Neuronal stem cell (in vitro differentiated cells): ENCODE measurements around the gene ZNF324.
A peak's percentile ranks its signal among the peaks of the same experiment; 100 is the strongest.
"Not testable (repeated sequence)": the region's sequence is repeated elsewhere in the genome, so short reads cannot be mapped to it uniquely, and the experiment has no call there.

ENCODE experiments used
- DNase-seq: peaks from one replicate; pipeline ENCODE4 v3.0.0-alpha.2; 2013; ENCODE audit warnings: low spot score
- H2AFZ ChIP-seq: one replicate; pipeline ENCODE4 v1.6.1; 2013; ENCODE audit warnings: mild to moderate bottlenecking, low read length, inconsistent platforms
- H2AK5ac ChIP-seq: 2 replicates; pipeline ENCODE4 v1.6.1; 2013; ENCODE audit warnings: low read depth, mild to moderate bottlenecking, inconsistent platforms, low read length, moderate library complexity, mixed read lengths
- H2BK120ac ChIP-seq: 2 replicates; pipeline ENCODE4 v1.6.1; 2013; ENCODE audit warnings: low read depth, mild to moderate bottlenecking, inconsistent platforms, low read length, moderate library complexity, mixed read lengths
- H2BK12ac ChIP-seq: one replicate; pipeline ENCODE4 v1.6.1; 2013; ENCODE audit warnings: low read length, inconsistent platforms
- H2BK15ac ChIP-seq: 2 replicates; pipeline ENCODE4 v1.6.1; 2013; ENCODE audit warnings: mild to moderate bottlenecking, low read length, inconsistent platforms, mixed read lengths
- H2BK5ac ChIP-seq: one replicate; pipeline ENCODE4 v1.6.1; 2013; ENCODE audit warnings: inconsistent platforms, mild to moderate bottlenecking, low read length, moderate library complexity
- H3K14ac ChIP-seq: one replicate; pipeline ENCODE4 v1.6.1; 2013; ENCODE audit warnings: low read length, inconsistent platforms
- H3K18ac ChIP-seq: 2 replicates; pipeline ENCODE4 v1.6.1; 2013; ENCODE audit warnings: low read length, inconsistent platforms
- H3K23ac ChIP-seq: 2 replicates; pipeline ENCODE4 v1.6.1; 2013; ENCODE audit warnings: low read depth, mild to moderate bottlenecking, mixed read lengths, low read length, inconsistent platforms; ENCODE audit not compliant: poor library complexity
- H3K27ac ChIP-seq: replicated peaks from 3 replicates; pipeline ENCODE4 v1.5.1; 2013; ENCODE audit warnings: low read length, inconsistent platforms
- H3K27me3 ChIP-seq, 3 experiments: 2 replicates each; pipeline ENCODE4 v1.6.1; 2013; ENCODE audit warnings: low read length in 3 of 3, mild to moderate bottlenecking in 2 of 3, inconsistent platforms in 1 of 3, low read depth in 1 of 3, mixed read lengths in 1 of 3, moderate library complexity in 1 of 3; ENCODE audit not compliant: control insufficient read depth in 3 of 3, insufficient read depth in 3 of 3
- H3K36me3 ChIP-seq, 2 donors: replicated peaks in 1 of 2; 2 replicates each; pipeline ENCODE4 v1.6.1; 2013; ENCODE audit warnings: low read length in 2 of 2; ENCODE audit not compliant: control insufficient read depth in 2 of 2, insufficient read depth in 2 of 2
- H3K4ac ChIP-seq: 2 replicates; pipeline ENCODE4 v1.6.1; 2013; ENCODE audit warnings: inconsistent platforms, mild to moderate bottlenecking, low read length, moderate library complexity
- H3K4me1 ChIP-seq, 2 donors: 1 replicate in 1 of 2; 2 replicates in 1 of 2; pipeline ENCODE4 v1.6.1; 2013; ENCODE audit warnings: low read length in 2 of 2, low read depth in 1 of 2; ENCODE audit not compliant: control insufficient read depth in 2 of 2, insufficient read depth in 1 of 2
- H3K4me2 ChIP-seq: one replicate; pipeline ENCODE4 v1.6.1; 2013; ENCODE audit warnings: mild to moderate bottlenecking, low read length, inconsistent platforms; ENCODE audit not compliant: insufficient read depth, poor library complexity, severe bottlenecking
- H3K4me3 ChIP-seq, 2 donors: 2 replicates each; pipeline ENCODE4 v1.5.1; 2013; ENCODE audit warnings: low read length in 2 of 2, mild to moderate bottlenecking in 2 of 2, inconsistent platforms in 1 of 2, moderate library complexity in 1 of 2
- H3K79me1 ChIP-seq: one replicate; pipeline ENCODE4 v1.6.1; 2013; ENCODE audit warnings: low read depth, mild to moderate bottlenecking, inconsistent platforms, low read length, moderate library complexity
- H3K9ac ChIP-seq: one replicate; pipeline ENCODE4 v1.6.1; 2013; ENCODE audit warnings: mild to moderate bottlenecking, low read depth, low read length, inconsistent platforms; ENCODE audit not compliant: poor library complexity
- H3K9me3 ChIP-seq, 2 donors: replicated peaks in 1 of 2; 2 replicates each; pipeline versions ENCODE3 to v1.6.1; 2013; ENCODE audit warnings: low read length in 2 of 2, mild to moderate bottlenecking in 2 of 2, inconsistent platforms in 1 of 2, low read depth in 1 of 2, mixed read lengths in 1 of 2, moderate library complexity in 1 of 2; ENCODE audit not compliant: control insufficient read depth in 2 of 2, insufficient read depth in 1 of 2
- H4K8ac ChIP-seq: one replicate; pipeline ENCODE4 v1.6.1; 2013; ENCODE audit warnings: low read depth, mild to moderate bottlenecking, inconsistent platforms, low read length, moderate library complexity
- H4K91ac ChIP-seq: one replicate; pipeline ENCODE4 v1.6.1; 2013; ENCODE audit warnings: low read length, low read depth, mild to moderate bottlenecking, inconsistent platforms; ENCODE audit not compliant: poor library complexity
- WGBS, 2 donors: extraction: QIAGEN DNeasy Blood & Tissue Kit; methylation state at CpG; one replicate each; pipeline ENCODE4 v1.1.7; 2013; ENCODE audit warnings: missing lambda C conversion rate in 2 of 2, mixed read lengths in 1 of 2; ENCODE audit not compliant: insufficient read length in 2 of 2, insufficient replicate concordance in 1 of 2; ENCODE audit errors: extremely low coverage in 2 of 2; 5-methylcytosine and 5-hydroxymethylcytosine counted together

Gene ZNF324

DNA sequence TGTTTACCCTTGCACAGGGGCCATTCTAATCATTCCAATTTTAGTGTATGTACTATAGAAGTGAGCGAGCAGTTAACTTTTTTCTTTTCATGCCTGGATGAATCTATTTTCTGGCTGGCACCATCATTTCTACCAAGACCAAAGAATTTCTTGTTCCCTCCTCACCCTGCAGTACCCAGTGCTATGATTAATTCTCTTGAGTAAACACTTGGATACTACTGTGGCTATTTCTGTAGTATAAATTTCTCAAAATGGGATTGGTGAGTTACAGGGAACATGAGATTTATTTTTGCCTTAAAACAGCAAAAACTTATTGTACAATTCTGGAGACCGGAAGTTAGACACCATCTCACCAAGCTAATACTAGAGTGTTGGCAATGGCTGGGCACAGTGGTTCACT lies 16.9 kb downstream of the ZNF324 start:
- no CpG with 5 or more reads among the region's 2 CpGs for WGBS, 2 donors
- H3K27ac ChIP-seq = no peak overlapping the region
- no peak overlapping the region for H2BK120ac ChIP-seq
- no peak overlapping the region for H2AK5ac ChIP-seq
- H3K4me3 ChIP-seq = no peak overlapping the region
- no peak overlapping the region for H4K91ac ChIP-seq
- no peak overlapping the region for H3K4me2 ChIP-seq
- H2AFZ ChIP-seq = no peak overlapping the region
- no peaks in the 10 kb centered on the region for H3K4me1 ChIP-seq
- H3K18ac ChIP-seq = no peak overlapping the region
- no peak overlapping the region for H2BK15ac ChIP-seq
- H3K36me3 ChIP-seq = peaks cover 9 to 28% of the 10 kb centered on the region in 2 donors
- no peaks in the 10 kb centered on the region for H3K9me3 ChIP-seq
- no peak overlapping the region for H3K9ac ChIP-seq
- H3K27me3 ChIP-seq = no peaks in the 10 kb centered on the region
- H3K14ac ChIP-seq = no peak overlapping the region
- no peak overlapping the region for H2BK5ac ChIP-seq
- no peak overlapping the region for H3K23ac ChIP-seq
- DNase-seq = no peak
- no peak overlapping the region for H2BK12ac ChIP-seq
- no peak overlapping the region for H4K8ac ChIP-seq
- H3K79me1 ChIP-seq = peaks cover 2% of the 10 kb centered on the region
- H3K4ac ChIP-seq = no peak overlapping the region

DNA sequence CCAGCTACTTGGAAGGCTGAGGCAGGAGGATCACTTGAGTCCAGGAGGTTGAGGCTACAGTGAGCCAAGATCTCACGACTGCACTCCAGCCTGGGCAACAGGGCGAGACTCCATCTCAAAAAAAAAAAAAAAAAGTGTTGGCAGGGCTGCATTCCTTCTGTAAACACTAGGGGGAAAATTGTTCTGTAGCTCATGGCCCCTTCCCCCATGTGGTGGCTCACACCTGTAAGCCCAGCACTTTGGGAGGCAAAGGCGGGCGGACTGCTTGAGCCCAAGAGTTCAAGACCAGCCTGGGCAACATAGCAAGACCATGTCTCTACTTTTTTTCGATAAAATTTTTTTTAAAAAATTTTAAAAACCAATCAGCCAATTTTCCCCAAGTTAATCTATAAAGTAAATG lies 17.5 kb downstream of the ZNF324 start:
- H2AFZ ChIP-seq, H3K79me1 ChIP-seq, H2BK12ac ChIP-seq, H3K9me3 ChIP-seq, H4K91ac ChIP-seq, H3K4me2 ChIP-seq, H3K9ac ChIP-seq, H3K4me1 ChIP-seq, H4K8ac ChIP-seq, H2BK120ac ChIP-seq, H3K4ac ChIP-seq, H3K23ac ChIP-seq, DNase-seq, H3K4me3 ChIP-seq, H3K27ac ChIP-seq, H2BK15ac ChIP-seq, H2AK5ac ChIP-seq, H2BK5ac ChIP-seq, H3K14ac ChIP-seq, H3K27me3 ChIP-seq, H3K18ac ChIP-seq: not testable (repeated sequence)
- 100% methylated on average over 1 of the region's 5 CpGs; no CpG with 5 or more reads in 1 of the 2 donors for WGBS, 2 donors
- peaks cover 9 to 22% of the 10 kb centered on the region in 2 donors for H3K36me3 ChIP-seq

DNA sequence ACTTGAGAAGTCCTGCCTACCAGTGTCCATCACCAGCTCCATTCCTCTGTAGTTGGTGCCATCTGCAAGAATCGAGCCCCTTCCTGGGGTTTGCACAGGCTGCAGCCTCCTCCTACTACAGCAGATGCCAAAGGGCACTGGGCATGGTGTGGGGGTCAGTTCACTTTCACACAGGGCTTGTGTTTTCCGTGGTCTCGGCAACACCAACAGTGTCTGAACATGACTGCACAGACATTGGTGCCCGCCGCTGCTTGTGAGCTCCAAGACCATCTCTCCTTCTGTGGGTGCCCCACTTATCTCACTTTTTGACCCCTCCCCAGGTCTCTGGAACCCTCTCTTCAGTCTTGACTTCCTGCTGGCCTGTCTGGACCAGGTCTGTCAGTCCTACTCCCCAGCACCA lies 24.5 kb downstream of the ZNF324 start:
- H2BK5ac ChIP-seq = no peak overlapping the region
- DNase-seq = no peak
- H3K14ac ChIP-seq = no peak overlapping the region
- H3K9me3 ChIP-seq = peaks cover 0 to 2% of the 10 kb centered on the region in 2 donors
- H3K36me3 ChIP-seq = no peaks in the 10 kb centered on the region
- no CpG with 5 or more reads among the region's 5 CpGs for WGBS, 2 donors
- no peak overlapping the region for H3K27ac ChIP-seq
- H3K9ac ChIP-seq = no peak overlapping the region
- no peak overlapping the region for H3K23ac ChIP-seq
- H3K4ac ChIP-seq = no peak overlapping the region
- no peak overlapping the region for H3K18ac ChIP-seq
- no peaks in the 10 kb centered on the region for H3K4me1 ChIP-seq
- H2BK120ac ChIP-seq = no peak overlapping the region
- no peak overlapping the region for H4K91ac ChIP-seq
- H2BK15ac ChIP-seq = no peak overlapping the region
- H3K4me2 ChIP-seq = no peak overlapping the region
- H3K79me1 ChIP-seq = peaks cover 2% of the 10 kb centered on the region
- peak overlapping the region in 1 of 2 donors; percentile 67 for H3K4me3 ChIP-seq
- H3K27me3 ChIP-seq = no peaks in the 10 kb centered on the region
- no peak overlapping the region for H4K8ac ChIP-seq
- no peak overlapping the region for H2AFZ ChIP-seq
- no peak overlapping the region for H2AK5ac ChIP-seq
- H2BK12ac ChIP-seq = no peak overlapping the region

DNA sequence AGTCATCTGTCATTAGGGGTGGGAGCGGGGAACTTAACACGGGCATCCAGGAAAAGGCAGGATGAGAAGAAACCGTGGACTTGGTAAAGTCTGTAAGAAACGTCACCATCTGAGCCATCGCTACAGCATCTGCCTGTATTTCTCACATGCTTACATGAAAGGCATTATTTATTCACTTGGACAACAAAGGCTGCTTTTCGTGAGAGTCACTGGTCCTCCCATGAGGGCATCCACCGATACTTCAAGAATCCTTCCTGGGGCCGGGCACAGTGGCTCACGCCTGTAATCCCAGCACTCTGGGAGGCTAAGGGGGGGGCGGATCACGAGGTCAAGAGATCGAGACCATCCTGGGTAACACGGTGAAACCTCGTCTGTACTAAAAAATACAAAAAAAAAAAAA lies 25.4 kb downstream of the ZNF324 start:
- H3K27me3 ChIP-seq = no peaks in the 10 kb centered on the region
- no peak overlapping the region for H3K27ac ChIP-seq
- no peak overlapping the region for H2BK120ac ChIP-seq
- H3K9me3 ChIP-seq = peaks cover 0 to 2% of the 10 kb centered on the region in 2 donors
- H3K79me1 ChIP-seq = peaks cover 2% of the 10 kb centered on the region
- H3K23ac ChIP-seq = no peak overlapping the region
- no peak overlapping the region for H3K4me3 ChIP-seq
- H2AK5ac ChIP-seq = no peak overlapping the region
- H2BK15ac ChIP-seq = no peak overlapping the region
- no peak overlapping the region for H3K4me2 ChIP-seq
- H3K9ac ChIP-seq = no peak overlapping the region
- no peak overlapping the region for H3K14ac ChIP-seq
- no peak overlapping the region for H3K4ac ChIP-seq
- DNase-seq = no peak
- H3K18ac ChIP-seq = no peak overlapping the region
- H2BK5ac ChIP-seq = no peak overlapping the region
- H4K8ac ChIP-seq = no peak overlapping the region
- no peaks in the 10 kb centered on the region for H3K36me3 ChIP-seq
- no peak overlapping the region for H2AFZ ChIP-seq
- no peaks in the 10 kb centered on the region for H3K4me1 ChIP-seq
- WGBS, 2 donors = no CpG with 5 or more reads among the region's 14 CpGs
- no peak overlapping the region for H4K91ac ChIP-seq
- H2BK12ac ChIP-seq = no peak overlapping the region
